Fibroblast of skin of scalp (primary cell): ENCODE measurements around the gene UBASH3A.
A peak's percentile ranks its signal among the peaks of the same experiment; 100 is the strongest.

ENCODE experiments used
- DNase-seq: peaks from one replicate; pipeline ENCODE4 v3.0.0-alpha.2; 2013

UBASH3A gene

DNA sequence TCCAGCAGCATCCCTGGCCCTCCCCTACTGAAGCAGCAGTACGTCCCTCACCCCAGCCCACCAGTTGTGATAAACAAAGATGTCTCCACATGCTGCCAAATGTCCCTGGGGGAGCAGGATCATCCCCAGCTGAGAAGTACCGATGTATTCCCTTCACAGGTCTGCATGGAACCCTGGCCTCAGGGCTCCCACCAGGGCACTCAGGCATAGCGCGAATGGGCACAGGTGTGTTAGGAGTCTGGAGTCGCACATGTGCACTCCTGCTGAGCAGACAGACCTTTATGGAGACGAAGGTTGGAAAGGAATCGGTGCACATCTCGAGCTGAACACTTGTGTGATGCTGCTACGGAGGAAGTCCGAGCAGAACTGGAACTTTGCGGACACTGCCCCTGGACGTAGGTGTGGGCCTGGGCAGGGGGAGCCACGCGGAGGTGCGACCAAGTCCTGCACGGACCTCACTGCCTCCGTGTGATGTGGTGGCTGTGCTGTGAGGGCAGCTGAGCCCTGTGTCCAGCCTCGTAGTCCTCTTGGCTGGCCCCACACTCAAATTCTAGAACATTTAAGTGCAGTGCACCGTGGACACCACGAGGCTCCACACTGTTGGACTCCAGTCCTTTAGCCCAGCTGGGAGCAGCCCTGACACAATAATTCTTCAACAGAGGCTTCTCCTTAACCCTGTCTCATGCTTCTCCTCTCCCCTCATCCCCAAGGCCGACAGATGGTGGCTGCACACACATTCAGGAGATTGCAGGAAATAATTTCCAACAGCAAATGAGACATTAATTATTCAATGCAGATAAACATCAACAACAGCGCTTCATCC lies 48.9 kb downstream of the UBASH3A start:
- no peak for DNase-seq

DNA sequence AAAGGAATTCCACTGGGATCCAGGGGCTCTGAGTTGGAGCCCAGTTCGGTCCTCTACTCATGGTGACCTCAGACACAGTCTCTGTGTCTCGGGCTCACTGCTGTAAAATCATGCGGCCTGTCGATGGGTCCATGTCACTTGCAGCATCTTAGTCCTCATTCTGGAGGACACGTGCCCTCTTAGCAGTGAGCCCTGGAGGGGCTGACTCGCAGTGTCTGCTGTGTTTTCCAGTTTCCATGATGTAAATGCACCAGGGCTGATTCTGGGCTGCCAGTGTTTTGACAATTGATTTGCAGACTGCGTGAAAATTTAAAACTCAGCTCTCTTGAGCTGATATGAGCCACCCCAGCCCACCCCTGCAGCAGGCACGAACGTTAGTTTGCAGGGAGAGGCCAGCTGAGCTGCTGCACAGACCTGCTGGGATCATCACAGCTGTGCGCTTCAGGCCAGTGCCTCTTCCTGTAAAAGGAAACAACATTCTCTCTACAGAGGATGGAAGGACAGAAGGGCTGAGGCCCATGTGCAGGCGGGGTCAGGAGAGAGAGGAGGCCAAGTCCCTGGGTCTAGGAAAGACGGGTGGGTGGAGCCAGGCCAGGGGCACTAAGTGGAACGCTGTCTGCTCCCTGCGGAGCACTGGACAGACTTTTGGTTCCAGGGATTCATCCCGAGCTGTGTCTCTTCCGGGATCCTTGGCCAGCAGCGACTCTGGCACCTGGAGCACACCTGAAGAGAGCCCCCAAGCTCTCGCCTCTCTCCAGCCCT lies 49.7 kb downstream of the UBASH3A start:
- no peak for DNase-seq

DNA sequence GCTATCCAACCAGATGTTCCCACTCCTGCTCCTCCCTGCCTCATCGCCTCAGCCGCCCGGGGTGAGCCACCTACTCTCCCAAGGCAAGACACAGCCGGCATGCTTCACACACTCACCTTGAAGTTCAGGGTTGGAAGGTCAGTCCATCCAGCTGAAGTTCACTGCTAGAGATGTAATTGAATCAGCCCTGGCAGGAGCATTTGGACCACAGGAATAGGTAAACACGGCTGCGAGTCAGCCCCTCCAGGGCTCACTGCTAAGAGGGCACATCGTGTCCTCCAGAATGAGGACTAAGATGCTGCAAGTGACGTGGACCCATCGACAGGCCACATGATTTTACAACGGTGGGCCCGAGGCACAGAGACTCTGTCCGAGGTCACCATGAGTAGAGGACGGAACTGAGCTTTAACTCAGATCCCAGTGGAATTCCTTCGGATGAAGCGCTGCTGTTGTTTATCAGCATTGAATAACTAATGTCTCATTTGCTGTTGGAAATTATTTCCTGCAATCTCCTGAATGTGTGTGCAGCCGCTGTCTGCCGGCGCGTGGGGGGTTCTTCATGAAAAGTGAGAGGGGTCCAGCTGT lies 50.4 kb downstream of the UBASH3A start:
- no peak for DNase-seq

DNA sequence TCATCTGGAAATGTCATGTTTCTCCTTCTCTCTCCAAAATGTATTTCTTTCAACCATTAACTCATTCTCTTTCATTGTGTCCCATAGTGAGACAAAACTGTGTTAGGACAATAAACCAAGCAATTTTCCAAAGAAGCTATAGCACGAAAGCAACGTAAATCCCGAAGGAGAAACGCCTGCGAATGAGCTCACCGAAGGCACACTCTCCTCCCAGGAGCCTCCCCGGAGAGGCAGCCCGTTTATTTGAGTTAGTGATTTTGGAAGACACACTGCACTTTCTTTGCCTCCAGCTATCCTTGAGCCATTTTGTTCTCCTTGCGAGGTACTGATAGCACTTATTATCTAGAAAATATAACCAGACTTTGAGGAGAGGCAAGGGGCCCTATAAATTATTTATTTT lies 51.1 kb downstream of the UBASH3A start:
- DNase-seq: no peak

DNA sequence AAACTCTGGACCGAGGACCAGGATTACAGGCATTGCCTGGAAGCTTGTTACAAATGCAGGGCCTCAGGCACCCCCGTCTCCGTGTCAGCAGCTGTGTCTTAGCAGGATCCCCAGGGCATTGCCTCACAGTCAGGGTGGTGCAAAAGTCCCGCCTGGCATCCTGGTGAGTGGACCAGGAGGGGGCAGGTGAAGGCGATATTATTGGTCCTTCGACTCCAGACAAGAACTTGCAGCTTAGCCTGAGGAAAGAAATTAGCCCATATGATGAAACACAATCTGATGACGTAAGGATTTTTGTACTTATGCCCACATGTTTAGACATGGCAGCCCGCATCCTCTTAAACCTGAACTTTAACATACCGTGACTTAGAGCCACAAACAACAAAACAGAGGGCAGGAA lies 51.5 kb downstream of the UBASH3A start:
- no peak for DNase-seq

GRCh38 chr21:42455754-42456440 lies 52.2 kb downstream of the UBASH3A start:
- no peak for DNase-seq

DNA sequence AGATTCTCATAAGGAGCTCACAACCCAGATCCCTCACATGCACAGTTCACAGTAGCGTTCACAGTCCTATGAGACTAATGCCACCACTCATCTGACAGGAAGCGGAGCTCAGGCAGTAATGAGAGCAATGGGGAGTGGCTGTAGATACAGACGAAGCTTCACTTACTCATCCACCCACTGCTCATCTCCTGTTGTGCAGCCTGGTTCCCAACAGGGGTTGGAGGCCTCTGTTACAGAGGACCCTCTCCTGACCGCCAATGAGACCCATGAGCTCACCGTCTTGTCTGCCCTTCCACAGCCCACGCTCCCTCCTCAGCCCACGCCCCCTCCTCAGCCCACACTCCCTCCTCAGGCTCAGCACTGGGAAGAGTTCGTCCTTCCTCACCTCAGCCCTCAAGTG lies 52.8 kb downstream of the UBASH3A start:
- DNase-seq: peak; percentile 4

DNA sequence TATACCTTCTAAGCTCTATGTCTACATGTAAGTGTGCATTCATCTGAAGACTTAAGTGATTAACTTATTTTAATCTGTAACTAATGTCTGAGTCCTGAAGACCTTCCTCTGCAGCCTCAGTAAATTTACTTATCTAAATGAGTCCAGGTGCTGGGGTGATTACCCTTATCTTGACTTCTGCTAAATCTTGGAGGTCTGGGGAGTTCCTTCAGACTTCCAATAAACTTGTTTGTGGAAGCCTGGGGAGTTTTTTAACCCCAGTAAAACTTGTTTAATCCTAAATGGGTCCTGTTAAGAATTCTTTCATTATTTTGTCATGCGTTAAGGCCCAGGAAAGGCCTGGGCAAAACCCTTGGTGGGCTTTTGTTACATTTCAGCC lies 55.4 kb downstream of the UBASH3A start:
- DNase-seq: no peak

DNA sequence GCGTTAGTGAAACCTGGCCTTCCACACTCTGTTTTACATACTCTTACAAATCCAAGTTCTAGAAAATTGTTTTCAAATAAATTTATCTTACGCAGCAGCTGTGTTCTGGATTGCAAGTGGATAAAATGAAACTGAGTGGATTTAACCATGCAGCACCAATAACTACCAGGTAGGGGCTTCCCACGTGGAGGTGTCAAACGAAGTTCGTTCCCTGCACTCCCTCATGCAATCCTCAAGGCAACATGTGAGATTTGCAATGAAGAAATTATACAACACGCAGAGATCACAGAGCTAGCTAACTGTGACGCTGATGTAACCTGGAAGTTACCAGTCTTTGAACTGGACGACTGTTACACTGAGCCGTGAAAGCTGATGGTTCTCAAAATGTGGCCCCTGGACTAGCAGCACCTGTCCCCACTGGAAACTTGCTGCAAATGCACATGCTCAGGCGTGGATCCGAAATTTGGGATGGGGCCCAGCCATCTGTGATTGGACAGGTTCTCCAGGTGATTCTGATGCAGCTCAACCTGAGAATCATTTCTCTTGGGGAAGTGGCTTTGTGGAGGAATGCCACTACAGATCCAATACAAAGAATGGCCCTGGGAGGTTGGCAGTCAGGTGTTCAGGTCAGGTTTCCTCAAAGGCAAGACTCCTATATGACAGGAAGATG lies 56.0 kb downstream of the UBASH3A start:
- DNase-seq: no peak

- DNase-seq: no peak
Observed at GRCh38 chr21:42460391-42461184, 56.9 kb downstream of the UBASH3A start.

- DNase-seq: no peak
Observed at GRCh38 chr21:42461185-42461520, 57.5 kb downstream of the UBASH3A start.

DNA sequence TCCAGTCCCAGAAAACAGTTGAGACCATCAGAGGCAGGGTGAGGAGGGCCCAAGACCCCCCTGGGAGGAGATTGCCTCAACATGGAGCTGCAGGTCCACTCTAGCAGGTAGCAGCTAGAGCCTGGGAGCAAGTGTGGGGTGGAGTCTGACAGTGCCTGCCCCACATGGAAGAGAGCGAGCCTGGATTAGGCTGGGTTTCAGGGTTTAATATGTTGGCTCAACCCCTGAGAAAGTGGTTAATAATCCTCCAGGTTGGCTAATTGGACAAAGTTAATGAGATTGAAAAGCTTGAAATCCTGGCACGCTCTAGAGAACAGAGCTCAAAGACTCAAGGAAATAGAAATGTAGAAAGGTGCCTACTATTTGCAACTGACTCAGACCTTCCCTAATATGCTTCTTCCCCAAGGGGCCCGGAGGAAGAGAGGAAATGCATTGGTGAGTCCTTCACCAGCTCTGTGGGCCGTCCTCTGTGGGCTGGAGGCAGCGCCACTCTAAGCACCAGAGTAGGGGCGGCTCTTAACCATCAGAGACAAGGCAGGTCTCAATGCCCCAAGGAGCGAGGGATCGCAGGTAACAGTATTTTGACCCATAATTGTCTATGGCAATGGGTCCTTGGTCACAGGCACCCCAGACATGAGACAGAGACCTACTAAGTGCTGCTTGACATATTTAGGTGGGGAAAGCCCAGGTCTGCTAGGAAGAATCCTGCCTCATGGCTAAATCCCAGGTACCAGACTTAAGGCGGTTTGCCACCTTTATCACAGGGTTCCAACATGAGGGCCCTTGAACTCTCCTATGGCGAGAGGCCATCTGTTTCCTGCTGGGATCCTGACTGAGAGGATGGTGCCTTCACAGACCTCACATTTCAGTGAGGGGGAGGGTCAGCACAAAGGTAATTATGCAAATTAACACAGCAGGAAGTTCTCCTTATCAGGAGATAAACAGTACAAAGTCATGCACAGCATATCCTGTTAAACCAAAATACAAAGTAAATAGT lies 58.5 kb downstream of the UBASH3A start:
- DNase-seq: no peak

DNA sequence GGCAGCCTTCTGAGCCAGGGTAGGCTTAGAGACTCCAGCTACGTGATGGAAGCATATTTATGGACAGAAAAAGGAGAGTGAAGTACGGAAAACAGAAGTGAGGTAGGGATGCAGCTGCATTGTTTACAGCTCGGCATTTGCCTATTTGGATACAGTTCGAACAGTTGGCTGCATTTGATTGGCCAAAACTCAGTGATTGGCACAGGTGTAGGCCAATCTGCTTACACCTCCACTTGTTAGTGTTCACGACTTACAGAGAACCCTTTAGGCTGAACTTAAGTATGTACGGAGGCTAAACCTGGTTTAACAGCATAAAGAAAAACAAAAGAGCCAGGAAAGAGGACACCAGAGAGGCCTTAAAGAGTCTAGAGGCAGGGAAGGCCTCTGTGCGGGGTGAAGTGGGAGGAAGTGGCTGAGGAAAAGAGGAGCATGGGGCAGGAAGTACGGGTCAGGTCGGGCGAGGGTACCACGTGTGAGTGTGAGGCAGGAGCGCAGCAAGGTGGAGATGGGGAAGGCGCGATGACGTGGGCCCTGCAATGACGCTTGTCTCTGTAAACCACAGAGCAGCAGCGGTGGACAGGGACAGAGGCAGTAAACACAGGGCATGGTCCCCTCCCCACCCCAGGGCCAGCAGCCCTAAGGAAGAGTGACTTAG lies 60.3 kb downstream of the UBASH3A start:
- DNase-seq: peak; percentile 47

DNA sequence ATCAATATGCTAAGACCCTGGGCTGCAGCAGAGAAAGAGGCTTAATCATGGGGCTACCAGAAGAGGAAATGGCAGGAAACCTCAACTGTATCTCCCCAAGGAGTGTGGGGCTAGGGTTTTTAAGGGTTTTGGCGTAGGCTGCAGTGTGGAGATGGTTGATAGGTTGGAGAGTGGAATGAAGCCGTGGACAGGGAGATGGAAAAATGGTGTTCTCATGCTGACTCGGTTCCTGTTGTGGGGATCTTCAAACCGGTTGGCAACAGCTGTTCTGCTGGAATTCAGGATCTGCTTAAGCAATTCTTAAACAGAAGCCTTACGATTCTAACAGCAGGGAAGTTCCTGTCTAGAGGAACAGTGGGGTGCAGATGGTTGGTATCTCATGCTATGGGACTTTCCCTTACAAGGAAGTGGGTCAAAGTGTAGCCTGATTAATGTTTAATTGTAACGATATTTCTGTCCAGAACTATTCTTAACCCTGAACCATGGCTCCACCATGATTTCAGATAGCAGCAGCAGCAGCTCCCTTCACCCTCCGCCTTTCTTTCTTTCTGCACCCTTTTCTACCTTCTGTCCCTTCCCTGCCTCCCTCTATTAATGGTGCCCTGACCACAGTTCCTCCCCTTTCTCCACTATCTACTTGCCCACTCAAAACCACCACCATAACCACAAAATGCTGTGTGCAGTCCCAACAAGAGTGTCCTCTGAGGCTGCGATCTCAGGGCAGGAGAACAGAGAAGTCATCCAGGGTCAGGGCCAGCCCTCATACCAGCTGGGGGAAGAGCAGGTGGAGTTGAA lies 61.5 kb downstream of the UBASH3A start:
- DNase-seq: peak; percentile 29

DNA sequence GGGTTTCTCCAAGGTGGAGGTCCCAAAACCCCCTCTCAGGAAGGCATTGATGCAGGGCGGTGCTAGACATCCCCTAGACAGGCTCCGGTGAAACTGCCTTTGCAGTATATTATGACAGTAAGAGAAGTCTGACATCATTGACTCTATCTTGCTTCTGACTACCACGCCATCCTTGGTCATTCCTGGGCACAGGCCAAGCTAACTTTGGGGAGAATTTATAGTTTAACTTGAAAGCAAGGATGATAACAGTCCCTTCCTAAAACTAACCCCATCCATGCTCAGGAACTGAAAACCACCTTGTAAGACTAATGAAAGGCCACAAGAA lies 62.1 kb downstream of the UBASH3A start:
- no peak for DNase-seq

DNA sequence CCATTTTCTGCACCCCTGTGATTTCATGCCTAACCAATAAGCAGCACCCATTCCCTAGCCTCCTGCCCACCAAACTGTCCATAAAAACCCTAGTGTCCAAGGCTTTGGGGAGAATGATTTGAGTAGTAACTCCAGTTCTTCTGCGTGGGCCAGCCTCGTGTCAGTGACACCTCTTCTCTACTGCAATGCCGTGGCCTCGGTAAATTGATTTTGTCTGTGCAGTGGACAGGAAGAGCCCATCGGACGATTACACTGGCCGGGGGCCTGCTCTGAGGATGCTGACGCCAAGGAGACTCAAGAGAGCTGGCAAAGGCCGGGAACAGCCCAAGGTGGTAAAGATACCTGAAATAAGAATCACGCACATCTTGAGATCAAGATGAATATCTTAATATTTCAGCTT lies 63.0 kb downstream of the UBASH3A start:
- no peak for DNase-seq

DNA sequence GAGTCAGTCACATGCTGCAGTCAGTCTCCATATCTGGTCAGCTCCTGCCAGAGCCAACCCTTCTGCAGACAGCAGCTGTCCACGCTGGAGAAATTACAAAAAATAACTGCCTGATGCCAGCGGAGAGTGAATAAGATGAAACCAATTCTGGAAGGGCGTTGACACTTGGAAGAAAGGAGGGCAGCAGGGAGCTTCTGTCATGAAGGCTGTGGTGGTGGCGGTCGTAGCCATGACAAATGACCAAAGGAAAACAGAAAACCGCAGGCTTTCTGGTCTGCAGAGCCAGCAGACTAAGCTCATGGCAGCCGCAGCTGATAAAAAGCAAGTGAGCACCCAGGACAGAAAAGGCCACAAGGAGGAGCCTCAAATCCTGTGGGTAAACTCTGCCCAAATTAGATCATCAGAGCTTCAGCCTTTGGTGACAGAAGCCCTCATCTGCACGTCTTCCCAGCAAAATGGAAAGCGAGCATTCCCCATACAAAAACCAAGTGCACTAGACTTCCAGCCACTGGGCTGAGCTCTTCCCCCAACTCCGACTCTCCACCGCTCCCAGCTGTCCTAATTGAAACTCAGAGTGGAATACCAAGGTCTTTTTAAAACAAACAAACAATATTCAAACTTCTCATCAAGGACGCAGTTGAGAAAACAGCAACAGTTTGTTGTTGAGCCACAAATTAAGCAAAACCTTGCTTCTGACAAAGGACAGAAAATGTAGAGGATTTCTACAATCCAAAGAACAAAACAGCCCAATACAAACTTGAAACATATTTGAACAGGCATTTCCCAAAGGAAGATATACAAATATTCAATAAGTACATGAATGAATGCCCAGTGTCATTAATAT lies 63.7 kb downstream of the UBASH3A start:
- DNase-seq: peak; percentile 18

- DNase-seq: no peak
Observed at GRCh38 chr21:42468491-42469131, 64.9 kb downstream of the UBASH3A start.
